Aorta (tissue), 5 donors: ENCODE measurements around the gene TTC39A. TPM values are rescaled to one million over a fixed set of nuclear protein-coding genes. Genes with fewer than 3 reads are reported as not detected.

Experiments
- ATAC-seq: fragments of 200-7000 bp; cut with Tn5 transposase; one replicate; pipeline ENCODE4 v1.9.1; 2022; ENCODE audit warnings: moderate library complexity; ENCODE audit not compliant: low FRiP score
- DNase-seq, 2 donors: peaks; one replicate each; pipeline ENCODE4 v3.0.0-alpha.2; 2020
- H3K27ac ChIP-seq, 2 donors: one replicate each; pipeline ENCODE4 v1.5.1; 2013; ENCODE audit warnings: low read length in 2 of 2, mild to moderate bottlenecking in 2 of 2, moderate library complexity in 2 of 2, control low read depth in 1 of 2, inconsistent platforms in 1 of 2, low read depth in 1 of 2
- H3K27me3 ChIP-seq, 2 donors: one replicate each; pipeline ENCODE4 v1.6.1; 2013; ENCODE audit warnings: control low read depth in 1 of 2, low read length in 1 of 2, mild to moderate bottlenecking in 1 of 2, moderate library complexity in 1 of 2; ENCODE audit not compliant: insufficient read depth in 2 of 2, control insufficient read depth in 1 of 2
- H3K36me3 ChIP-seq, 2 donors: one replicate each; pipeline ENCODE4 v1.6.1; 2013; ENCODE audit warnings: control low read depth in 1 of 2, low read length in 1 of 2, mild to moderate bottlenecking in 1 of 2; ENCODE audit not compliant: insufficient read depth in 2 of 2, control insufficient read depth in 1 of 2
- H3K4me1 ChIP-seq, 2 donors: one replicate each; pipeline ENCODE4 v1.6.1; 2013; ENCODE audit warnings: low read length in 2 of 2, control low read depth in 1 of 2, mild to moderate bottlenecking in 1 of 2, moderate library complexity in 1 of 2; ENCODE audit not compliant: insufficient read depth in 2 of 2, control insufficient read depth in 1 of 2
- H3K4me3 ChIP-seq, 2 donors: one replicate each; pipeline ENCODE4 v1.5.1; 2013; ENCODE audit warnings: low read length in 2 of 2, control low read depth in 1 of 2, mild to moderate bottlenecking in 1 of 2
- H3K9me3 ChIP-seq: one replicate; pipeline ENCODE4 v1.6.1; 2013; ENCODE audit warnings: mild to moderate bottlenecking, low read length; ENCODE audit not compliant: control insufficient read depth
- WGBS, 2 donors: extraction: QIAGEN DNeasy Blood & Tissue Kit; methylation state at CpG; one replicate each; pipeline ENCODE4 v1.1.7; 2013; 5-methylcytosine and 5-hydroxymethylcytosine counted together
- intact Hi-C, 2 donors: fragments of 100-400 bp; cut with DNase I; formaldehyde crosslinking; loops; one replicate each; pipeline versions ENCODE4 v1.14.2 to v1.15.0; 2022
- polyA plus RNA-seq, 2 donors: library from polyadenylated mRNA; stranded (reverse); fragments of 200-250 nt; gene quantifications; one replicate each; pipeline ENCODE4 v1.2.3, GENCODE V29; 2013
- total RNA-seq, 2 donors: library from RNA; stranded (reverse); fragmentation: NEBNext Ultra II Directional; extraction: Animal tissue kit (Norgen Biotek cat#: 25700); gene quantifications; one replicate each; pipeline ENCODE4 v1.2.1, GENCODE V29; 2021
- donor health status: healthy with polysubstance abuse.
- donor health status: Bipolar disorder and iron deficiency.
- donor health status: DM: no; HTN: no; CAD: no.
- donor health status: DM: no; HTN: no; CAD: no.
- donor health status: DM: yes; HTN: yes; CAD: no.

Gene TTC39A
- total and polyA plus RNA-seq, 4 donors = 0.67 to 7.5 (median 2.8) TPM

GRCh38 chr1:51351907-51352306, 21.5 kb upstream of the TTC39A start:
- H3K4me1 ChIP-seq = no peaks in the 10 kb centered on the region

GRCh38 chr1:51349862-51350261, 19.5 kb upstream of the TTC39A start:
- 98% methylated on average over 3 of the region's 3 CpGs for WGBS, 2 donors
- H3K4me3 ChIP-seq = no peak overlapping the region
- intact Hi-C loops = no loop called here
- peaks cover 0 to 2% of the 10 kb centered on the region in 2 donors for H3K36me3 ChIP-seq
- no peak for DNase-seq
- no peaks in the 10 kb centered on the region for H3K9me3 ChIP-seq
- H3K4me1 ChIP-seq = no peaks in the 10 kb centered on the region
- ATAC-seq = no peak
- no peaks in the 10 kb centered on the region for H3K27me3 ChIP-seq
- H3K27ac ChIP-seq = no peak overlapping the region

More at GRCh38 chr1:51351907-51352306, 21.5 kb upstream of the TTC39A start:
- 77 to 84% methylated on average over 1 of the region's 1 CpG for WGBS, 2 donors
- intact Hi-C loops = no loop called here
- ATAC-seq (no peak), DNase-seq (no peak)
- H3K27me3 ChIP-seq = no peaks in the 10 kb centered on the region
- no peak overlapping the region for H3K4me3 ChIP-seq
- H3K36me3 ChIP-seq = peaks cover 2% of the 10 kb centered on the region in 2 donors
- H3K9me3 ChIP-seq = no peaks in the 10 kb centered on the region
- no peak overlapping the region for H3K27ac ChIP-seq

GRCh38 chr1:51348147-51348527, 17.8 kb upstream of the TTC39A start:
- ATAC-seq (no peak), DNase-seq (no peak)
- Histone ChIP-seq H3K4me1 (no peaks in the 10 kb centered on the region), H3K36me3 (peaks cover 0 to 2% of the 10 kb centered on the region in 2 donors), H3K4me3 (no peak overlapping the region), H3K27ac (no peak overlapping the region), H3K9me3 (no peaks in the 10 kb centered on the region), H3K27me3 (no peaks in the 10 kb centered on the region)
- intact Hi-C loops = no loop called here

GRCh38 chr1:51347398-51348146, 17.2 kb upstream of the TTC39A start:
- Histone ChIP-seq H3K36me3 (peaks cover 0 to 2% of the 10 kb centered on the region in 2 donors), H3K27ac (no peak overlapping the region), H3K9me3 (no peaks in the 10 kb centered on the region), H3K4me1 (no peaks in the 10 kb centered on the region), H3K27me3 (no peaks in the 10 kb centered on the region), H3K4me3 (no peak overlapping the region)
- 86 to 89% methylated on average over 6 of the region's 6 CpGs for WGBS, 2 donors
- no peak for DNase-seq
- no peak for ATAC-seq
- intact Hi-C loops = no loop called here

GRCh38 chr1:51346086-51346942, 16.0 kb upstream of the TTC39A start:
- Histone ChIP-seq H3K36me3 (no peaks in the 10 kb centered on the region), H3K9me3 (no peaks in the 10 kb centered on the region), H3K27me3 (no peaks in the 10 kb centered on the region), H3K4me1 (no peaks in the 10 kb centered on the region), H3K27ac (no peak overlapping the region), H3K4me3 (no peak overlapping the region)
- intact Hi-C loops = no loop called here
- ATAC-seq (no peak), DNase-seq (no peak)
- WGBS, 2 donors = 74 to 75% methylated on average over 7 of the region's 7 CpGs

- WGBS, 2 donors = 44 to 47% methylated on average over 15 of the region's 15 CpGs
- DNase-seq (no peak), ATAC-seq (no peak)
- no peaks in the 10 kb centered on the region for H3K4me1 ChIP-seq
- no peaks in the 10 kb centered on the region for H3K36me3 ChIP-seq
- H3K4me3 ChIP-seq = no peak overlapping the region
- H3K27me3 ChIP-seq = no peaks in the 10 kb centered on the region
- intact Hi-C loops = no loop called here
- H3K27ac ChIP-seq = no peak overlapping the region
- no peaks in the 10 kb centered on the region for H3K9me3 ChIP-seq
Observed at GRCh38 chr1:51345300-51345687, 14.9 kb upstream of the TTC39A start.

GRCh38 chr1:51344602-51345299, 14.4 kb upstream of the TTC39A start:
- H3K27me3 ChIP-seq = no peaks in the 10 kb centered on the region

GRCh38 chr1:51344276-51344601, 13.9 kb upstream of the TTC39A start:
- DNase-seq = no peak
- intact Hi-C loops = no loop called here
- H3K4me3 ChIP-seq = no peak overlapping the region
- no peak overlapping the region for H3K27ac ChIP-seq
- H3K4me1 ChIP-seq = no peaks in the 10 kb centered on the region
- no peaks in the 10 kb centered on the region for H3K9me3 ChIP-seq
- no peaks in the 10 kb centered on the region for H3K27me3 ChIP-seq
- 65% methylated on average over 7 of the region's 7 CpGs for WGBS, 2 donors
- no peak for ATAC-seq
- no peaks in the 10 kb centered on the region for H3K36me3 ChIP-seq

More at GRCh38 chr1:51344602-51345299, 14.4 kb upstream of the TTC39A start:
- no peaks in the 10 kb centered on the region for H3K4me1 ChIP-seq
- peak; percentile 5 for ATAC-seq
- H3K27ac ChIP-seq = no peak overlapping the region
- H3K9me3 ChIP-seq = no peaks in the 10 kb centered on the region
- H3K36me3 ChIP-seq = no peaks in the 10 kb centered on the region
- no peak overlapping the region for H3K4me3 ChIP-seq
- no peak for DNase-seq
- WGBS, 2 donors = 5 to 6% methylated on average over 36 to 60 of the region's 60 CpGs
- intact Hi-C loops = no loop called here
